Omental fat pad (tissue), 4 donors: ENCODE data around the gene RBM33. TPM values are rescaled to one million over a fixed set of nuclear protein-coding genes. Genes with fewer than 3 reads are reported as not detected.

Source experiments
- ATAC-seq: fragments of 150-250 bp; one replicate; pipeline ENCODE4 v1.9.1; 2016; ENCODE audit warnings: mild to moderate bottlenecking, moderate library complexity; ENCODE audit not compliant: low FRiP score
- DNase-seq: peaks from one replicate; pipeline ENCODE4 v3.0.0-alpha.2; 2019; ENCODE audit warnings: low spot score
- CTCF ChIP-seq, 3 donors: fragments of 450-650 bp; IDR thresholded peaks; one replicate each; pipeline ENCODE4 v1.5.1; 2016 to 2017; ENCODE audit warnings: antibody characterized with exemption in 3 of 3, mild to moderate bottlenecking in 3 of 3, moderate library complexity in 2 of 3
- total RNA-seq, 4 donors: library from RNA; depleted of rRNA; stranded (reverse); fragments of >200 nt; gene quantifications; one replicate each; pipeline ENCODE4 v1.1.0, GENCODE V29; 2016

RBM33 gene
- total RNA-seq, 4 donors from 2014 or later = 19.5 to 53.4 (median 32.0) TPM

- no peak for DNase-seq
- no peak for TF ChIP-seq CTCF (IDR thresholded peaks at IDR 0.05)
Observed at GRCh38 chr7:155809947-155810769, 165.7 kb downstream of the RBM33 start.

GRCh38 chr7:155810770-155811559, 166.5 kb downstream of the RBM33 start:
- ATAC-seq = no peak
- DNase-seq = no peak
- TF ChIP-seq CTCF (IDR thresholded peaks at IDR 0.05) = no peak

More at GRCh38 chr7:155809947-155810769, 165.7 kb downstream of the RBM33 start:
- ATAC-seq = no peak

- no peak for DNase-seq
- no peak for TF ChIP-seq CTCF (IDR thresholded peaks at IDR 0.05)
- ATAC-seq = no peak
Observed at GRCh38 chr7:155811560-155811894, 167.1 kb downstream of the RBM33 start.

GRCh38 chr7:155811895-155812761, 167.7 kb downstream of the RBM33 start, which contains the start of gene SHH:
SHH (minus strand) TSS chr7:155812463; CDS start chr7:155812122, 341 bp downstream.
- DNase-seq = no peak
- no peak for TF ChIP-seq CTCF (IDR thresholded peaks at IDR 0.05)
- no peak for ATAC-seq

GRCh38 chr7:155813125-155813524, 168.7 kb downstream of the RBM33 start:
- DNase-seq (no peak), ATAC-seq (no peak)
- no peak for TF ChIP-seq CTCF (IDR thresholded peaks at IDR 0.05)

GRCh38 chr7:155813546-155814315, 169.3 kb downstream of the RBM33 start:
- DNase-seq (no peak), ATAC-seq (no peak)
- TF ChIP-seq CTCF (IDR thresholded peaks at IDR 0.05) = no peak
